Measurements from ENCODE around the gene DSCAML1. TPM values are rescaled to one million over a fixed set of nuclear protein-coding genes. Genes with fewer than 3 reads are reported as not detected.

Gene DSCAML1
- total RNA-seq, 1 donor from 2014 or later = 0.09 TPM

- peaks cover 6% of the 10 kb centered on the region for H3K27me3 Mint-ChIP-seq (ENCODE audit: low read depth)
- H3K27ac Mint-ChIP-seq (ENCODE audit: unreplicated experiment) = no peak overlapping the region
- peaks cover 3% of the 10 kb centered on the region for H3K9me3 Mint-ChIP-seq
- no peaks in the 10 kb centered on the region for H3K36me3 Mint-ChIP-seq (ENCODE audit: low read depth)
- H3K4me1 Mint-ChIP-seq = peaks cover 28% of the 10 kb centered on the region
- no peak overlapping the region for H3K4me3 Mint-ChIP-seq
- TF ChIP-seq CTCF (conservative IDR thresholded peaks at IDR 0.05) = no peak
- DNase-seq (ENCODE audit: low read depth, low spot score) = no peak
Measured at GRCh38 chr11:117482881-117483280, 314.1 kb downstream of the DSCAML1 start.

- DNase-seq (ENCODE audit: low read depth, low spot score) = no peak
- Mint-ChIP-seq H3K9me3 (peaks cover 3% of the 10 kb centered on the region), H3K27ac (ENCODE audit: unreplicated experiment) (no peak overlapping the region), H3K27me3 (ENCODE audit: low read depth) (peaks cover 6% of the 10 kb centered on the region), H3K4me3 (no peak overlapping the region), H3K36me3 (ENCODE audit: low read depth) (no peaks in the 10 kb centered on the region), H3K4me1 (peaks cover 28% of the 10 kb centered on the region)
- no peak for TF ChIP-seq CTCF (conservative IDR thresholded peaks at IDR 0.05)
Measured at GRCh38 chr11:117481885-117482284, 315.1 kb downstream of the DSCAML1 start.

GRCh38 chr11:117481036-117481435 lies 316.0 kb downstream of the DSCAML1 start:
- Mint-ChIP-seq H3K27ac (ENCODE audit: unreplicated experiment) (no peak overlapping the region), H3K4me3 (no peak overlapping the region), H3K9me3 (no peaks in the 10 kb centered on the region), H3K27me3 (ENCODE audit: low read depth) (peaks cover 5% of the 10 kb centered on the region), H3K4me1 (peaks cover 28% of the 10 kb centered on the region), H3K36me3 (ENCODE audit: low read depth) (no peaks in the 10 kb centered on the region)
- DNase-seq (ENCODE audit: low read depth, low spot score) = no peak
- TF ChIP-seq CTCF (conservative IDR thresholded peaks at IDR 0.05) = no peak

GRCh38 chr11:117480221-117480620 lies 316.8 kb downstream of the DSCAML1 start:
- H3K36me3 Mint-ChIP-seq (ENCODE audit: low read depth) = no peaks in the 10 kb centered on the region
- peaks cover 25% of the 10 kb centered on the region for H3K4me1 Mint-ChIP-seq
- no peaks in the 10 kb centered on the region for H3K9me3 Mint-ChIP-seq
- TF ChIP-seq CTCF (conservative IDR thresholded peaks at IDR 0.05) = no peak
- H3K27me3 Mint-ChIP-seq (ENCODE audit: low read depth) = peaks cover 6% of the 10 kb centered on the region
- no peak overlapping the region for H3K4me3 Mint-ChIP-seq
- no peak overlapping the region for H3K27ac Mint-ChIP-seq (ENCODE audit: unreplicated experiment)
- DNase-seq (ENCODE audit: low read depth, low spot score) = no peak

GRCh38 chr11:117479372-117479771 lies 317.6 kb downstream of the DSCAML1 start:
- Mint-ChIP-seq H3K4me1 (peaks cover 21% of the 10 kb centered on the region), H3K27me3 (ENCODE audit: low read depth) (peaks cover 6% of the 10 kb centered on the region), H3K4me3 (no peak overlapping the region), H3K9me3 (no peaks in the 10 kb centered on the region), H3K36me3 (ENCODE audit: low read depth) (no peaks in the 10 kb centered on the region), H3K27ac (ENCODE audit: unreplicated experiment) (no peak overlapping the region)
- peak; percentile 18 for TF ChIP-seq CTCF (conservative IDR thresholded peaks at IDR 0.05)
- DNase-seq (ENCODE audit: low read depth, low spot score) = no peak

GRCh38 chr11:117478926-117479325 lies 318.1 kb downstream of the DSCAML1 start:
- Mint-ChIP-seq H3K27me3 (ENCODE audit: low read depth) (peaks cover 6% of the 10 kb centered on the region), H3K27ac (ENCODE audit: unreplicated experiment) (no peak overlapping the region)
- no peak for DNase-seq (ENCODE audit: low read depth, low spot score)

More at GRCh38 chr11:117478926-117479325, 318.1 kb downstream of the DSCAML1 start:
- no peak for TF ChIP-seq CTCF (conservative IDR thresholded peaks at IDR 0.05)
- Mint-ChIP-seq H3K4me1 (peaks cover 17% of the 10 kb centered on the region), H3K4me3 (no peak overlapping the region), H3K9me3 (no peaks in the 10 kb centered on the region), H3K36me3 (ENCODE audit: low read depth) (no peaks in the 10 kb centered on the region)

All from neural crest cell (in vitro differentiated cells).